Measurements from ENCODE around the gene CDH12. TPM values are rescaled to one million over a fixed set of nuclear protein-coding genes. Genes with fewer than 3 reads are reported as not detected.
"Not testable (repeated sequence)": the region's sequence is repeated elsewhere in the genome, so short reads cannot be mapped to it uniquely, and the experiment has no call there.

CDH12 gene
- total RNA-seq, 1 experiment from 2014 or later, result not detected

DNA sequence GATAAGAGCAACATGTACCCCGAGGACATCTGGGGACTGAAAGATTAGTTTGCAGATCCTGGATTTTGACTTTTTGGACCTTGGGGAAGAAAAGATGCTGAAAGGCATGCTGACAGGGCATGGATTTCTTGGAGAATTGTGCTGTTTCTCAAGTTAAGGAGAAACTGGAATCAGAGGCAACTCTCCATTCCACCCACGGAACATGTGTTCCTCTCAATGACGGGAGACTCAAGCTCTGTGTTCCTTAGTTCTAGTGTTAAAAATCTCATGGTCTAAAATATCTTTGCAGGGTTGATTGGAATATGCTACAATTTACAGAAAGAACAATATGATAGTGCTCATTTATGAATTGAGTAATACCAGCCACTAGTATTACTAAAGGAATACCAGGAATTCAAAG lies 34.4 kb upstream of the CDH12 start:
- Histone ChIP-seq H3K27ac (ENCODE audit: insufficient read length, low read depth, low read length) (no peak overlapping the region), H2BK15ac (ENCODE audit: low read depth, low read length) (no peak overlapping the region), H3K27me3 (ENCODE audit: insufficient read depth, low read length) (no peaks in the 10 kb centered on the region), H3K4me2 (ENCODE audit: insufficient read depth, insufficient read length, low read length) (no peak overlapping the region), H3K9me3 (ENCODE audit: control insufficient read depth, low read depth, low read length) (no peaks in the 10 kb centered on the region), H3K56ac (ENCODE audit: insufficient read length, low read depth, low read length) (no peak overlapping the region), H2AK5ac (ENCODE audit: insufficient read length, low read length) (no peak overlapping the region), H3K9ac (ENCODE audit: extremely low read depth, insufficient read length, low read length) (no peak overlapping the region), H3K18ac (ENCODE audit: insufficient read length, low read depth, low read length) (no peak overlapping the region), H2BK120ac (ENCODE audit: low read depth, low read length, poor library complexity, severe bottlenecking) (no peak overlapping the region), H3K23ac (ENCODE audit: insufficient read length, low read depth, low read length) (no peak overlapping the region), H3K4me1 (ENCODE audit: insufficient read depth, low read length) (no peaks in the 10 kb centered on the region), H4K5ac (ENCODE audit: insufficient read length, low read depth, low read length) (no peak overlapping the region), H3K14ac (ENCODE audit: insufficient read depth, low read length) (no peak overlapping the region), H4K91ac (ENCODE audit: insufficient read length, low read depth, low read length) (no peak overlapping the region), H3K4ac (ENCODE audit: low read depth, low read length) (no peak overlapping the region), H4K20me1 (ENCODE audit: control insufficient read depth, insufficient read depth, insufficient read length) (no peaks in the 10 kb centered on the region), H2BK5ac (ENCODE audit: insufficient read length, low read length) (no peak overlapping the region), H3T11ph (ENCODE audit: low read length) (no peak overlapping the region), H2AFZ (ENCODE audit: low read length) (no peak overlapping the region), H3K79me1 (ENCODE audit: insufficient read depth, low read depth, low read length, poor library complexity, severe bottlenecking) (no peaks in the 10 kb centered on the region), H3K23me2 (ENCODE audit: insufficient read length, low read depth, low read length, poor library complexity, severe bottlenecking) (no peaks in the 10 kb centered on the region), H2BK20ac (ENCODE audit: low read depth, low read length, poor library complexity, severe bottlenecking) (no peak overlapping the region), H4K8ac (replicated peaks; ENCODE audit: insufficient read length, low read depth, low read length) (no peak overlapping the region), H3K79me2 (ENCODE audit: insufficient read depth, low read length) (no peaks in the 10 kb centered on the region), H2BK12ac (ENCODE audit: insufficient read length, low read depth, low read length) (no peak overlapping the region)
- Mint-ChIP-seq H3K27ac (no peak overlapping the region; a peak in 1 of 7 replicates), H3K36me3 (ENCODE audit: insufficient read depth in 1 of 3, low read depth in 3 of 3) (no peaks in the 10 kb centered on the region), H3K9me3 (no peaks in the 10 kb centered on the region), H3K27me3 (ENCODE audit: low read depth) (no peaks in the 10 kb centered on the region), H3K4me1 (peaks cover 0 to 3% of the 10 kb centered on the region in 2 experiments; a peak in 1 of 4 replicates), H3K4me3 (no peak overlapping the region)
- TF ChIP-seq, protein P1, sequence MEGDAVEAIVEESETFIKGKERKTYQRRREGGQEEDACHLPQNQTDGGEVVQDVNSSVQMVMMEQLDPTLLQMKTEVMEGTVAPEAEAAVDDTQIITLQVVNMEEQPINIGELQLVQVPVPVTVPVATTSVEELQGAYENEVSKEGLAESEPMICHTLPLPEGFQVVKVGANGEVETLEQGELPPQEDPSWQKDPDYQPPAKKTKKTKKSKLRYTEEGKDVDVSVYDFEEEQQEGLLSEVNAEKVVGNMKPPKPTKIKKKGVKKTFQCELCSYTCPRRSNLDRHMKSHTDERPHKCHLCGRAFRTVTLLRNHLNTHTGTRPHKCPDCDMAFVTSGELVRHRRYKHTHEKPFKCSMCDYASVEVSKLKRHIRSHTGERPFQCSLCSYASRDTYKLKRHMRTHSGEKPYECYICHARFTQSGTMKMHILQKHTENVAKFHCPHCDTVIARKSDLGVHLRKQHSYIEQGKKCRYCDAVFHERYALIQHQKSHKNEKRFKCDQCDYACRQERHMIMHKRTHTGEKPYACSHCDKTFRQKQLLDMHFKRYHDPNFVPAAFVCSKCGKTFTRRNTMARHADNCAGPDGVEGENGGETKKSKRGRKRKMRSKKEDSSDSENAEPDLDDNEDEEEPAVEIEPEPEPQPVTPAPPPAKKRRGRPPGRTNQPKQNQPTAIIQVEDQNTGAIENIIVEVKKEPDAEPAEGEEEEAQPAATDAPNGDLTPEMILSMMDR (conservative IDR thresholded peaks at IDR 0.05), result no peak
- no CpG with 5 or more reads among the region's 3 CpGs for WGBS (ENCODE audit: extremely low coverage, insufficient read length, low lambda C conversion rate)
- DNase-seq, result no peak

DNA sequence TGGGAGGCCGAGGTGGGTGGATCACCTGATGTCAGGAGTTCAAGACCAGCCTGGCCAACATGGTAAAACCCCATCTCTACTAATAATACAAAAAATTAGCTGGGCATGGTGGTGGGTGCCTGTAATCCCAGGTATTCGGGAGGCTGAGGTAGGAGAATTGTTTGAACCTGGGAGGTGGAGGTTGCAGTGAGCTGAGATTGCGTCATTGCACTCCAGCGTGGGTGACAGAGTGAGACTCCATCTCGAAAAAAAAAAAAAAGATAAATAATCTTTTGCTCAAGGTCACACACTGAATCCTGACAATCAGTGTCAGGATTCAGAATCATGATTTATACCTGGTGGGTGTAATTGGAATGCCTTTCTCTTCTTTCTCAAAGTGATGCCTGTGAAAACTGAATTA lies 5.8 kb upstream of the CDH12 start:
- not testable (repeated sequence) for H3K4ac ChIP-seq (ENCODE audit: low read depth, low read length); H3K9ac ChIP-seq (ENCODE audit: extremely low read depth, insufficient read length, low read length); H3K23me2 ChIP-seq (ENCODE audit: insufficient read length, low read depth, low read length, poor library complexity, severe bottlenecking); H3K27me3 Mint-ChIP-seq (ENCODE audit: low read depth); H3K23ac ChIP-seq (ENCODE audit: insufficient read length, low read depth, low read length); H2BK12ac ChIP-seq (ENCODE audit: insufficient read length, low read depth, low read length); H2BK5ac ChIP-seq (ENCODE audit: insufficient read length, low read length); H2BK120ac ChIP-seq (ENCODE audit: low read depth, low read length, poor library complexity, severe bottlenecking); DNase-seq; H3K9me3 Mint-ChIP-seq; H3K27ac Mint-ChIP-seq; H3T11ph ChIP-seq (ENCODE audit: low read length); H3K27ac ChIP-seq (ENCODE audit: insufficient read length, low read depth, low read length); H3K27me3 ChIP-seq (ENCODE audit: insufficient read depth, low read length); H3K4me1 ChIP-seq (ENCODE audit: insufficient read depth, low read length); H3K9me3 ChIP-seq (ENCODE audit: control insufficient read depth, low read depth, low read length); H4K91ac ChIP-seq (ENCODE audit: insufficient read length, low read depth, low read length); H2AFZ ChIP-seq (ENCODE audit: low read length); H2BK20ac ChIP-seq (ENCODE audit: low read depth, low read length, poor library complexity, severe bottlenecking); H3K56ac ChIP-seq (ENCODE audit: insufficient read length, low read depth, low read length); H3K4me2 ChIP-seq (ENCODE audit: insufficient read depth, insufficient read length, low read length); H3K79me1 ChIP-seq (ENCODE audit: insufficient read depth, low read depth, low read length, poor library complexity, severe bottlenecking); H3K14ac ChIP-seq (ENCODE audit: insufficient read depth, low read length); H3K4me3 Mint-ChIP-seq; H3K79me2 ChIP-seq (ENCODE audit: insufficient read depth, low read length); H4K8ac ChIP-seq (replicated peaks; ENCODE audit: insufficient read length, low read depth, low read length); H3K18ac ChIP-seq (ENCODE audit: insufficient read length, low read depth, low read length); H3K36me3 Mint-ChIP-seq (ENCODE audit: insufficient read depth in 1 of 3, low read depth in 3 of 3); H2BK15ac ChIP-seq (ENCODE audit: low read depth, low read length); H4K5ac ChIP-seq (ENCODE audit: insufficient read length, low read depth, low read length); H2AK5ac ChIP-seq (ENCODE audit: insufficient read length, low read length); H4K20me1 ChIP-seq (ENCODE audit: control insufficient read depth, insufficient read depth, insufficient read length)
- no CpG with 5 or more reads among the region's 5 CpGs for WGBS (ENCODE audit: extremely low coverage, insufficient read length, low lambda C conversion rate)
- peaks cover 5 to 12% of the 10 kb centered on the region in 2 experiments for H3K4me1 Mint-ChIP-seq
